Ishikawa (cell line): Measurements from ENCODE around the gene TMEM266.

Experiments used
- EP300 ChIP-seq: IDR thresholded peaks from 2 replicates; pipeline ENCODE4 v1.6.1; 2012; ENCODE audit warnings: borderline replicate concordance
- FOXM1 ChIP-seq: IDR thresholded peaks from 2 replicates; pipeline ENCODE4 v1.6.1; 2012; ENCODE audit warnings: low read depth, borderline replicate concordance
- TEAD4 ChIP-seq: IDR thresholded peaks from 2 replicates; pipeline ENCODE4 v1.6.1; 2012
- YY1 ChIP-seq: IDR thresholded peaks from 2 replicates; pipeline ENCODE4 v1.6.1; 2012; ENCODE audit warnings: low read depth

DNA sequence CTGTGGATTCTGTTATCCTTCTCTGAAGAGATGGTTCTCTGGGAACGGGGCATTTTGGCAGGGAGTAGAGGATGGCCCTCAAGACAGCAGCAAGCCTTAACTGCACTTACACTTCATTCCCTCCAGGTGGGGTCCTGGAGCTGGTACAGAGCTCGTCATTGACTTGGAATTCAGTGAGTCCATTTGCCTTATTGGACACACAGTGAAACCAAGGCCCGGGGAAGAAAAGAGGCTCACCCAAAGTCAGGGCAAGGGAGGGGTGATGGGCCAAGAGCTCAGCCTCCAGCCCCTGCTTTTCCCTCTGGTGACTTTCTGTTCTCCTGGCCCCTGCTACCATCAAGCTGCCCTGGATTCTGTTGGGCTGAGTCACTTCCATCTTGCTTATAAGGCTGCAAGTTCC is 125.9 kb downstream of the TMEM266 start:
- TF ChIP-seq EP300 (no peak), YY1 (no peak), FOXM1 (no peak), TEAD4 (peak; percentile 41; the same call in 1 of the 2 replicates)
